ENCODE results near the gene SEC24B.
A peak's percentile ranks its signal among the peaks of the same experiment; 100 is the strongest.

Gene SEC24B

GRCh38 chr4:109434007-109434971 lies 674 bp downstream of the SEC24B start:
- H3K4me1 ChIP-seq: peaks cover 11% of the 10 kb centered on the region
- H3K79me2 ChIP-seq: peaks cover 27% of the 10 kb centered on the region
- H3K4me2 ChIP-seq (ENCODE audit: low read length): peak overlapping the region; percentile 64
- no peak for TF ChIP-seq CTCF (IDR thresholded peaks at IDR 0.05)
- no peaks in the 10 kb centered on the region for H3K36me3 ChIP-seq (ENCODE audit: control insufficient read depth, insufficient read depth, low read length)
- H3K27me3 ChIP-seq (ENCODE audit: control insufficient read depth, insufficient read depth, low read length): no peaks in the 10 kb centered on the region
- no peaks in the 10 kb centered on the region for H3K9me3 ChIP-seq (ENCODE audit: control insufficient read depth, low read length)
- H3K27ac ChIP-seq: peak overlapping the region; percentile 65
- no peak overlapping the region for H3K9ac ChIP-seq
- H2AFZ ChIP-seq: peak overlapping the region; percentile 66
- peak overlapping the region; percentile 65 for H3K4me3 ChIP-seq (ENCODE audit: low read depth, low read length)

GRCh38 chr4:109435635-109436034 lies 2.0 kb downstream of the SEC24B start:
- Histone ChIP-seq H2AFZ (no peak overlapping the region), H3K9ac (no peak overlapping the region), H3K4me1 (peaks cover 11% of the 10 kb centered on the region), H3K27me3 (ENCODE audit: control insufficient read depth, insufficient read depth, low read length) (no peaks in the 10 kb centered on the region), H3K36me3 (ENCODE audit: control insufficient read depth, insufficient read depth, low read length) (no peaks in the 10 kb centered on the region), H3K4me3 (ENCODE audit: low read depth, low read length) (no peak overlapping the region), H3K79me2 (peaks cover 27% of the 10 kb centered on the region), H3K4me2 (ENCODE audit: low read length) (no peak overlapping the region), H3K9me3 (ENCODE audit: control insufficient read depth, low read length) (no peaks in the 10 kb centered on the region), H3K27ac (no peak overlapping the region)
- no peak for TF ChIP-seq CTCF (IDR thresholded peaks at IDR 0.05)

GRCh38 chr4:109436504-109436903 lies 2.9 kb downstream of the SEC24B start:
- TF ChIP-seq CTCF (IDR thresholded peaks at IDR 0.05): no peak

GRCh38 chr4:109440948-109441347 lies 7.3 kb downstream of the SEC24B start:
- H3K9ac ChIP-seq: no peak overlapping the region
- H3K4me3 ChIP-seq (ENCODE audit: low read depth, low read length): no peak overlapping the region
- no peak overlapping the region for H3K27ac ChIP-seq
- peaks cover 18% of the 10 kb centered on the region for H3K79me2 ChIP-seq
- H3K4me2 ChIP-seq (ENCODE audit: low read length): no peak overlapping the region
- peaks cover 6% of the 10 kb centered on the region for H3K4me1 ChIP-seq
- no peak overlapping the region for H2AFZ ChIP-seq
- no peaks in the 10 kb centered on the region for H3K27me3 ChIP-seq (ENCODE audit: control insufficient read depth, insufficient read depth, low read length)
- no peak for TF ChIP-seq CTCF (IDR thresholded peaks at IDR 0.05)
- no peaks in the 10 kb centered on the region for H3K9me3 ChIP-seq (ENCODE audit: control insufficient read depth, low read length)
- H3K36me3 ChIP-seq (ENCODE audit: control insufficient read depth, insufficient read depth, low read length): no peaks in the 10 kb centered on the region

More at GRCh38 chr4:109436504-109436903, 2.9 kb downstream of the SEC24B start:
- no peak overlapping the region for H2AFZ ChIP-seq
- peaks cover 22% of the 10 kb centered on the region for H3K79me2 ChIP-seq
- H3K9me3 ChIP-seq (ENCODE audit: control insufficient read depth, low read length): no peaks in the 10 kb centered on the region
- no peak overlapping the region for H3K27ac ChIP-seq
- no peak overlapping the region for H3K4me2 ChIP-seq (ENCODE audit: low read length)
- no peak overlapping the region for H3K4me3 ChIP-seq (ENCODE audit: low read depth, low read length)
- H3K27me3 ChIP-seq (ENCODE audit: control insufficient read depth, insufficient read depth, low read length): no peaks in the 10 kb centered on the region
- H3K36me3 ChIP-seq (ENCODE audit: control insufficient read depth, insufficient read depth, low read length): no peaks in the 10 kb centered on the region
- no peak overlapping the region for H3K9ac ChIP-seq
- peaks cover 11% of the 10 kb centered on the region for H3K4me1 ChIP-seq
